ENCODE data around the gene PLAGL2.
A peak's percentile ranks its signal among the peaks of the same experiment; 100 is the strongest.

PLAGL2 gene

DNA sequence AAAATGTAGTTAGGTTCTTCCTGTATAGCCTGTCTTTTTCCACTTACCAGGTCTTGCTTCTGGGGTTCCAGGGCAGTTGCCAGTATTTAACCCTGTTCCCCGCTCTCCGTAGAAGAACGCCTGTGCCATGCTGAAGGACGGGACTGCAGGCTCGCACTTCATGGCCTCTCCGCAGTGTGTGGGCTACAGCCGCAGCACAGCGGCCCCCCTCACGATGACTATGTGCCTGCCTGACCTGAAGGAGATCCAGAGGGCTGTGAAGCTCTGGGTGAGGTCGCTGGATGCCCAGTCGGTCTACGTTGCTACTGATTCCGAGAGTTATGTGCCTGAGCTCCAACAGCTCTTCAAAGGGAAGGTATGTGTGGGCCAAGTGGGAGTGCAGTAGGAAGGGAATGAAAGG lies 23.2 kb upstream of the PLAGL2 start:
- no peak for DNase-seq (ENCODE audit: low read depth)

DNA sequence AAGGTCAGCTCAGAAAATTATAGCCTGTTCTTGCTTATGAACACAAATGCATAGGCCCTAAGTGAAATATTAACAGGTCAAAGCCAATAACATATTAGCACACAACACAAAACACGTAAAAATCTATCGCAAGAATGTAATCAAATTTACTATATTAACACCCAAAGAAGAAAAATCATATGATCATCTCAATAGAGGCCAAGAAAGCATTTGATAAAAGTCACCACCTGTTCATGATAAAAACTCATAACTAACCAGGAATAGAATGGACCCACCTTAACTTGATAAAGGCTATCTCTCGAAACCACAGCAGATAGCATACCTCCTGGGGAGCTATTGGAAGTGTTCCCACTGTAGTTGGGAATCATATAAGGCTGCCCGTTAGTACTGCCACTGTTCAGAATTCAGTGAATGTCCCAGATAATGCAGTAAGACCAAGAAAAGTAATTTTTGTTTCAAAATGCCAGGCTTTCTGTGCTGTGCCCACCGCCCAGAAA lies 21.8 kb upstream of the PLAGL2 start:
- no peak for DNase-seq (ENCODE audit: low read depth)

DNA sequence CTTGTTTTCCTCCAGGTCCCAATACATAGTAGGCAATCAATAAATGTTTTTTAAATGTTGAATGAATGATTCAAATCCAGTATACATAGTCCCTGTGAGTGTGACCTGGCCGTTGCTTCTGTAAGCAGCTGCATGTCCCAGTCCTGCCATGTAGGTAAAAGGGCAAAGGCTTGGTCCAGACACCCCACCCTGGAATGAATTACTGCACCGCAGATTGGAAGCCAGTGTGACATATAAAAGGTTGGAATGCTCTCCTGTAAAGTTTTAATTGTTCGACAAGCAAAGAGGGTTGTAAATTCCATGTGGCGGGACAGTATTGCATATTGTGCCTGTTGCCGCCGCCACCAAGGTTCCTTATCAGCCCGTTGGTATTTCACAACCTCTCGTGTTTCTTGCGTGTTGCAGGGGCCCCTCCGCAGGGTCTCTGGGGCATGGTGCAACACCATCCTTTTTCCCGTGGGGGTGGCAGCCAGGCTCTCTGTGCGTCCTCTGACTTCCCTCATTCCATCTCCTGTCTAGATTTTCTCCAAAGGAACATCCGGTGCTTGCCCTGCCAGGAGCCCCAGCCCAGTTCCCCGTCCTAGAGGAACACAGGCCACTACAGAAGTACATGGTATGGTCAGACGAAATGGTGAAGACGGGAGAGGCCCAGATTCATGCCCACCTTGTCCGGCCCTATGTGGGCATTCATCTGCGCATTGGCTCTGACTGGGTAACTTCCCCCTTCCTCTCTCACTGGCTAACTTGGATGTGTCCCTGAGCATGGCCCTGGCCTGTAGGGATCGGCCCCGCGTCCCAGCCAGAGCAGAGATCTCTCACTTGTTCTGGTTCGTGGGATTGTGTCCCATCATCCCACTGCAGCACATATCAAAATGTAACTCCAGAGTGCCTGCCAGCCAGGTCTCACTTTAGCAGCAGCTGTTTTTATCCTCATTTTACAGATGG lies 20.5 kb upstream of the PLAGL2 start:
- no peak for DNase-seq (ENCODE audit: low read depth)

DNA sequence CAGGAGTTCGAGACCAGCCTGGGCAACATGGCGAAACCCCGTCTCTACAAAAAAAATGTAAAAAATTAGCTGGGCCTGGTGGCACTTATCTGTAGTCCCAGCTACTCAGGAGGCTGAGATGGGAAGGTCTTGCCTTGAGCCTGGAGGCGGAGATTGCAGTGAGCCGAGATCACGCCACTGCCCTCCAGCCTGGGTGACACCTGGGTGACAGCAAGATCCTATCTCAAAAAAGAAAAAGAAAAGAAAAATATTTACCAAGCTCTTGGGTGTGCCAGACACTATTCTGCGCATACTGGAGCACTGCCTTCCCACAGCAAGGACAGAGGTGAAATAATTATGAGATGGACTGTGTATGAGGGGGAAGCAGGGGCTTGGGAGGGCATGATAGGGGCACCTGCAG lies 19.8 kb upstream of the PLAGL2 start:
- no peak for DNase-seq (ENCODE audit: low read depth)

DNA sequence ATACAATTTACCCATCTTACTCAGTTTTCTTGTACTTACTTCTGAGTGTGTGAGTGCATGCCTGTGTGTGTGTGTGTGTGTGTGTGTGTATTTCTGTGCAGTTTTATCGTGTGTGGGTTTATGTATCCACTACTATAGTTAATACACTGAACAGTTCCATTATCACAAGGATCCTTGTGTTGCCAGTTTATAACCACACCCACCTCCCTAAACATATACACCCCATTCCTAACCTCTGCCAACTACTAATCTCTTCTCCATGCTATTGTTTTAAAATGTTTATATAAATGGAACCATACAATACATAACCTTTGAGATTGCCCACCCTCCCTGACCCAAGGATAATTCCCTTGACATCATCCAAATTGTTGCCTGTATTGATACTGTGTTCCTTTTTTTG lies 18.8 kb upstream of the PLAGL2 start:
- DNase-seq (ENCODE audit: low read depth): no peak

DNA sequence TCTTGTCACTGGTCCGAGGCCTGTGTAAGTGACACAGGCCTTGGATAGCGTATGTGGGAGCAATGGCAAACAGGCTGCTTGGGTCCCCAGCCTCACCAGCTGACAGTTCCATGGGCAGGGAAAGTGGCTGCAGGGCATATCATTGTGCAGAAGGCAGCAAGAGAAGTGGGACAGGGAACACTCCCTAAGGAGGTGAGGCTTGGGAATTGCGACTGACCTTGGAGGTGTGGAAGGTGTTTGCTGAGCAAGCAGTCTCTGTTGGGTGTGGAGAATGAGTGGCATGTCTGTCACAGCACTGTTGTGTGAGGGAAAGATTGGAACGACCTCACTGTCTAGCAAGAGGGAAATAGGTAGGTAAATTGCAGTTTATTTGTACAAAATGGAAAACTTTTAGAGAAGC lies 16.9 kb upstream of the PLAGL2 start:
- DNase-seq (ENCODE audit: low read depth): no peak

DNA sequence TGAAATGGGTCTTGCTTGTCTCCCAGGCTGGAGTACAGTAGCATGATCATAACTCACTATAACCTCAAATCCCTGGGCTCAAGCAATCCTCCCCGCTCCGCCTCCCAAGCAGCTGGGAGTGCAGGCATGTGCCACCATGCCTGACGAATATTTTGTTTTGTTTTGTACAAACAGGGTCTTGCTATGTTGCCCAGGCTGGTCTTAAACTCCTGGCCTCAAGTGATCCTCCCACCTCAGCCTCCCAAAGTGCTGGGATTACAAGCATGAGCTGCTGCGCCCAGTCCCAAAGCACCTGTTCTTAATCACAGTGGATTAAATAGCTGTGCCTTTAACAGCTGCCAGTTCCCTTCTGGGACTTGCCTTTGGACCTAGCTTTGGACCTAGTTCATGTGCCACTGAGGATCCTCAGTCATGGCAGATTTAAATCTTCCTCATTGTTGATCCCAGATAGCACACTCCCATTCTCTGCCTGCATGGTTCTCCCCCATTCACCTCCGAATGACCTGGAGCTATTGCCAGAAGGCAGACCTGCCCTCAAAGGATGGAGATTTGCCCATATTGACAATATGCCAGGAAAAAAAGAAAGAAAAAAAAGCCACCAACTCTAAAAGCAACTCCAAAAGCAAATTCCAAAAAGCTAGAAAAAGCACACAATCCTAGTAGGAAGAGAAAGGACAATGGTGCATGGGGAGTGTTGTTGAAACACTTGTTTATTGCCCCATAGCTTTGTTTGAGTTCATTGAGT lies 10.8 kb upstream of the PLAGL2 start:
- DNase-seq (ENCODE audit: low read depth): no peak

DNA sequence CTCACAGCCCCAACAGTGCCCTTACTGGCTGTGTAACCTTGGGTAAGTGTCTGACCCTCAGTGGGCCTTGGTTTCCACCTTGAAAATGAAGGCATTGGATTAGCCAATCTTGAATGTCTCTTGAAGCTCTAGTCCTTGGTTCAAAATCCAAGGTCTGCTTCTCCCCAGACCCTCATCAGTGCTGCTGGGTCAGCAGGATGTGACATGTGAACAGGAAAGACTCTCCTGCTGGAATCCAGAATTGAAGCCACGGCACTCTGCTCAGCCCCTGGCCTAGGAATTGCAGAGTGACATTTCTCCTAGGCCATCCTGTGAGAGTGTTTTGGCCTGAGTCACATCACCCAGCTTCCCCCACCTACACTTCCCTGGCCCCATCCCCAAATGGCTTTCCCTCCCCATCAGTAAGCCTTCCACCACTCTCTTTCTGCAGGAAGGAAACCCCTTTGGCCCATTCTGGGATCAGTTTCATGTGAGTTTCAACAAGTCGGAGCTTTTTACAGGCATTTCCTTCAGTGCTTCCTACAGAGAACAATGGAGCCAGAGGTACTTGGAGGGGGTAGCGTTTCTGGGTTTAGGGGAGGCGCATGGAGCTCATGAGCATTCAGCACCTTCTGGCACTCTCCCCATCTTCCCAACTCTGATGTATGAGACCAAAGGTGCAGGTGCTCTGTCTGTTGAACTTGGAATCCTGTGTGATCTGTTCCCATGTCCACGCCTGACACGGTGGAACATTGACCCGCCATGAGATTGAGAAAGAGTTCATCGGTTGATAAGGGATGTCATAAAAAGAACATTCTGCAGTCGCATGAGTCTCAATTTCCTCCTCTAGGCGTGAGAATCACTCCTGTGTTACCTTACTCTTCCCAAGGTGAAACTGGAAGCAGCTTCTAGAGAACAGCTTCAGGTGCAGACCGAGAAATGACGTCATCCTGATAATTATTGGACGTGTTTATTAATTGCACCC lies 8.9 kb upstream of the PLAGL2 start:
- DNase-seq (ENCODE audit: low read depth): no peak

DNA sequence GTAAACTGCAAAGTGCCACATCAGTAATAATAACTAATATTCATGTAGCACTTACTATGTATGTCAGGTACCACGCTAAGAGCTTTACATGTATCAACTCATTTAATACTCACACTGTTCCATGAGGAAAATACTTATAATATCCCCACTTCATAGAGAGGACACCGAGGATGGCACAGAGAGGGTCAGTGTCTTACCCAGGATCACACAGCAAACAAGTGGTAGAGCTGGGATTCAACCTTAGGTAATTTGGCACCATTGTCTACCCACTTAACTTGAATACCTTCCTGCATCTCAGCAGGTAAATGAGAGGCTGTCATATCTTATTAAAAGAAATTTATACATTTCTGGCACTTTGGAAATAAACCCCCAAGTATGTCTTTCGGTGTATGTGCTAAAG lies 8.2 kb upstream of the PLAGL2 start:
- no peak for DNase-seq (ENCODE audit: low read depth)

DNA sequence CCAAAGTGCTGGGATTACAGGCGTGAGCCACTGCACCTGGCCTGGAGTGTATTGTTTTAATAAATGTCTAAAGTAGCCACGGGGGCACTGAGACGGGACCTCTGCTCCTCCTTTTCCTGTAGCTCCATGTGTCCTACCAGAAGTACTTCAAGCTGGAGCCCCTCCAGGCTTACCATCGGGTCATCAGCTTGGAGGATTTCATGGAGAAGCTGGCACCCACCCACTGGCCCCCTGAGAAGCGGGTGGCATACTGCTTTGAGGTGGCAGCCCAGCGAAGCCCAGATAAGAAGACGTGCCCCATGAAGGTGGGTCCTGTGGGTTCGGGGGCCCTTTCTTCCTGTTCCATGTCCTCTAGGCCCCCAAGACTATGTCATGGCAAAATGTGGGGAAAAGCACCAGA lies 7.6 kb upstream of the PLAGL2 start:
- no peak for DNase-seq (ENCODE audit: low read depth)

DNA sequence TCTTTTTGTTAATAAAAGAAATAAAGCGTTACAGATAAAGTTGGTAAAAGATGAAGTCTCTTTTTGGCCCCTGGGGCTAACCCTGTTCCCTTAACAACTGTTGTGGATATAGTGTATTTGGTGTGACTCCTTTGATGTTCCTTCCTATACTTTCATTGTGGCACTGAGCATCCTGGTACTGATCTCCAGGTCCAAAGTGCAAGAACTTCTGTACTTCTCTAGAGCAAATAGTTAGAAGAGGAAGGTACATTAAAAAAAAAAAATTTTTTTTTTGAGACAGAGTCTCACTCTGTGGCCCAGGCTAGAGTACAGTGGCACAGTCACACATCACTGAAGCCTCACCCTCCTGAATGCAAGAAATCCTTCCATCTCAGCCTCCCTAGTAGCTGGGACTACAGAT lies 6.3 kb upstream of the PLAGL2 start:
- DNase-seq (ENCODE audit: low read depth): no peak

DNA sequence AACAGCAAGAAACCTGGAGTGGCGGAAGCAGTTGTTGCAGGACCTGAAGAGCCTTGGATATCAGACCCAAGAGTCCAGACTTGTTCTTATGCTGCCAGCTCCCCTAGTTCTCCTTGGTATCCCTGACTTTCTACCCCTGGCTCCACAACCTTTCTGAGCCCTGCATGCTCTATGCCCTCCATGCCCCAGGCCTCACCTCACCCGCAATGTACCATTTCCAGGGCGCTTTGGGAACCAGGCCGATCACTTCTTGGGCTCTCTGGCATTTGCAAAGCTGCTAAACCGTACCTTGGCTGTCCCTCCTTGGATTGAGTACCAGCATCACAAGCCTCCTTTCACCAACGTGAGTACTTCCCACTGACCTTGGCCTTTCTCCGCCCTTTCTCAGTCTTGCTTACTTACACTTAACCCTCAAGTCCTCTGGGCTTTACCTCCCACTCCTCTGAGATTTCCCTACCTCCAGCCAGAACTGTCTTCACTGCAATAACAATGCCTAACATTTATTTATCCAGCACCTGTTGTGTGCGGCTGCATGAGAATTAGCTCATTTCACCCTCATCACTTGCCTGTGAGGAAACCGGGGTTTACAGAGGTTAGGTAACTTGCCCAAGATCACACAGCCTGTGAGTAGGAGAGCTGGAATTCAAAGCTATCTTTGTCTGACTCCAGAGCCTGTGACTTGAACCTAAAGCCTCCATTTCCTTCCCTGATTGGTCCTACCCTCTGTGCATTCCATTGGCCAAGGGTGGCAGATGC lies 2.5 kb upstream of the PLAGL2 start:
- no peak for DNase-seq (ENCODE audit: low read depth)

DNA sequence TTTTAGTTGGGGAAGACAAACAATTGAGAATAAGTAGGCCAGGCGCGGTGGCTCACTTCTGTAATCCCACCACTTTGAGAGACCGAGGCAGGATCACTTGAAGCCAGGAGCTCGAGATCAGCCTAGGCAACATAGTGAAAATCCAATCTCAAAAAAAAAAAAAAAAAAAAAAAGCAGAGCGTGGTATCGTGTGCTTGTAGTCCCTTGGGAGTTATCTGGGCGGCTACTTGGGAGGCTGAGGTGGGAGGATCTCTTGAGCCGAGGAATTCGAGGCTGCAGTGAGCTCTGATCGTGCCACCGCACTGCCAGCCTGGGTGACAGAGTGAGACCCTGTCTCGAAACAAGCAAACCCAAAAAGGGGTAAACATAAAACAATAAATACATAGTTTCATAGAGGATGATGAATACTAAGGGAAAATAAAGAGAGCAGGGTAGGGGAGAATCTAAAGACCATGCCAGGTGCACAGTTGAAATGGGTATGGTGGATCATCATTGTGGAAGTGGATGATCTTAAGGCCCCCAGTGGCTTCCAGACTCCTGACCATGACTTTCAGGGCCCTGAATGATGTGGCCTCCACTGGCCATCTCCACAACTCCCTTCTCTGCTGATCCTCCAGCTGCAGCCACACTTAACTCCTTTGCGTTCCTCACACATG lies 1.1 kb upstream of the PLAGL2 start:
- no peak for DNase-seq (ENCODE audit: low read depth)

DNA sequence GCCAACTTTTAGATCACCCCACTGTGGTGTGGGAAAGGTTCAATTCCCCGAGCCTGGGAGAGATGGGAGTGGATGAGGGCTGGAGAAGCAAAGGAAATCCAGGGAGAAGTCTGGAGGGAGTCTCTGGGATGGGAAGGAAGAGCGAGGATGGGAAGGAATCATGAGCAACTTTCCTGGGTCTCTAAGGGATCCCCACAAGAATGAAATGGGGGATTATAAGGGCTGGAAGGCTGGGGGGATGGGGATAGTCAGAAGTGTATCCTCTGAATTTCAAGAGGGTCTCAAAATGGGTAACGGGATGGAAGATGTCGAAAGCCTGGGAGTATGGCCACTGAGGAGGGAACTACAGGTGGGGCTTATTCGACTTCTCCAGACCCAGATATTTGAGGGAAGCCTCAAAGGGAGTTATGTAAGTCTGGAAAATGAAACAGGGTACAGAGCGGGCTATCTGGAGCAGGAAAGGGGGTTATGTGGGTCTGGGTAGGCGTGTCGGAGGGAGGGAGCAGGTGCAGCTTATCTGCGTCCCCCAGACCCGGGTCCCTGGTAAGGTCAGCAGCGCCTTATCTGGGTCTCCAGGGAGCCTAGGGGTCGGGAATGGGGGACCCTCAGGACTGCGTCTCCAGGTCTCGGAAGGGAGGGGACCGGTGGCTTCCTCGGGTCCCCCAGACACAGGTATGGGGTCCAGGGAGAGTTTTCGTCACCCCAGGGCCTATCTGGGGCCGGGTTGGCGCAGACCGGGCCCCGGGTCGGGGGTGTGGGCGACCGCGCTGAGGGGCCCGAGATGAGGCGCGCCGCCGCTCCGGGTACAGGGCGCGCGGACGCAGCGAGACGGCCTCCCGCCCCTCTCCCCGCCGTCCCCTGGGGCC lies 550 bp downstream of the PLAGL2 start:
- no peak for DNase-seq (ENCODE audit: low read depth)

DNA sequence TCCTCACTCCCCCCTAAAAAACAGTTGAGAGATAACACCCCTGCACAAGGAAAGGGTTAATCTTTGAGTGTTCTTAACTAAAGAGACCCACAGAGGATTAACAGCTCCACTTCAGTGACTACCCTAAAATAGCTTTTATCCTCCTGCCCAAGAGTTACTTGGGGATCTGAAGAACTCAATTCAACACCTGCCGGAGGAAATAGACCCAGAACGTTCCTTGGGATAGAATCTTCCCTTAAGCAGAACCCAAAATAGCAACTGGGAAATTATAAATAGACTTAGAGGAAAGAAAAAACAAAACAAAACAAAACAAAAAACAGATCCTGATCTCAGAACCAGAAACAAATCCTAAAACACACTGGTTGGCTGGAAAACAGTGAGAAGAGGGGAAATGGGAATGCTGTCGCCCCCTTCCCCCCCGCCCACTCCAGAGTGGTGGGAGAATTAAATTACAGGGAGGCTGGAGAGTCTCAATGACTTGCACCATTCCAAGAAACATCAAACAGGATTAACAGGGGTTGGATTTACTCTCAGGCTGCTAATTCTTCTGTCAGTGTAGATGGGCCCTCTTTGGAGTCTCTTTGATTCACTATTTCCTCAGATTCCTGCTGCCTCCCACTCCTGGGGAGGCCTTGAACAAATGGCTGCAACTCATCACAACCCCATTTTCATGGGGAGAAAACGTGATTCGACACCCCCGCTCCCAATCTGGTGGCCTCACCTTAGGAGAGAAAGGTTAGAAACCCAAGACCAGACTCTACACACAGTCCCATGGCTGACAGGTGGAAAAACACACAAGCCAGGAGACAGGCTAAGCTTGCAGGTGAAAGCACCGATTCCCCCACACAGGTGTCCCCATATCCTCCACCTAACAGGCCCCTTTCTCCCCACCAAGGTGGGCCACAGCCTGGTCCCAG lies 1.4 kb downstream of the PLAGL2 start:
- DNase-seq (ENCODE audit: low read depth): no peak

DNA sequence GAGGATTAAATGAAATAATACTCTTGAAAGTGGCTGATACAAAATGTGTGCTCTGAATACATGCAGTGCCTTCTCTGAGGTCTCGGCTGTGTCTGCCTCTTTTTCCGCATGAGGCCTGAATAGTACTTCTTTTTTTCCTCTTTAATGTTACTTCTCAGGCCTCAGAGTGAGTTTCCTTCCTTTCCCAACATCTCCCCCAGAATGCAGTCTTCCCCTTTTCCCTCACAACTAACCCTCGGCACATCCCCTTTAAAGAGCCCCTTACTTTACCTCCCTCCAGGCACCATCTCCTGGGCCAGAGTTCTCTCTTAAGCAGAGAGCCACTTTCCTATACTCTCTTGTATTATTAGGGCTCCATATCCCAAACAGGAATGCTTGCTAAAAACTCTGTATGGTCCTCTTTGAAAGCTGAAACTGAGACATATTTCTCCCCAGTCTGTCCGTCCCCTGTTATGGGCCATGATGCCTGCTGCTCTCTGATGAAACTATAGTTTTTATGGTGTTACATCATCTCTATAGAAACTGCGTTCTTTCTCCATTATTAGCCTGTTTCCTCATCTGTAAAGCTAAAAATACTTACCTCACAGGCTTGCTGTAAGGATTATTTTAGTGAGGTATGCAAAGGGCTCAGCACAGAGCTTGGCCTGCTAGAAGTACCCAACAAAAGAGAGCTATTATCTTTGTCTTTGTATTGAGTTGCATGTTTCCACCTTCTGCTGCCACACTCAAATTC lies 2.3 kb downstream of the PLAGL2 start:
- no peak for DNase-seq (ENCODE audit: low read depth)

DNA sequence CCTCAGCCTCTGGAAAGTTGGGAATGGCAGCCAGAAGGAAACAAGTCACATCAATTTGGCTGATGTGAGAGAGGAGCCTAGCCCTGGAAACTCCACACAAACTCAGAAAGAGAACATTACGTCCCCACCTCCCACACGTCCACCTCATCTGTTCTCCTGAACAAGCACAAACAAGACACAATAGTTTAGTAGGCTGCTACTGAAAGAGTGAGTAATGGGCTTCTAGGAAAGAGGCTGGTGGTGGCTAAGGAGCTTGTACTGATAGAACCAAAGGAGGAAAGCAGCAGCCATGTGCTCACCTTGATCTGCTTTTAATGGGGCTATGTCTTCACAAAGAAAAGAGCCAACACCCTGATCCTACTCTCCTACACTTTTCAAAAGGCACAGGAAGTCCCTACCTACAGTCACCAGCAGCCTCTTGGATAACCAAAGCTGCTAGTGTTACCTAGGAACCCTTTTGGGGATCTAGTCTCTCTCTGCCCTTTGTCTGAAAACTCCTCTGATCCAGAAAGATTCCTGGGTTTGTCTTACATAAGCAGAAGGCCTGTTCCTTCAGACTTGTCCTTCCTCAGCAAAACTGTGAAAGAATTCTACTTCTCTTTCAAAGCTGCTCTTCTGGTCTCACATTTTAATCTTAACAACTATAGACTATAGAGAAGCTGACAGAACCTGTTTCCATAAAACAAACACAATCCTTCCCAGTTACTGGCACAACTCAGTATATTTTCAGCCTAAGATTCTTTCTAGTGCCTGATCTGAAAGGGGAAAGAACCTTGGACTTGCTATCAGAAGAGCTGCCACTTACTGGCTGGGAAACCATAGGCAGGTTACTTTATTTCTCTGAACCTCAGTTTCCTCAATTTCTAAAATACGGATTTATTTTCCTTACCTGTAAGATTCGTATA lies 3.1 kb downstream of the PLAGL2 start:
- DNase-seq (ENCODE audit: low read depth): peak; percentile 47
